Suprapubic skin (tissue), 3 donors: ENCODE results near the gene BDNF.

Experiments used
- CTCF ChIP-seq, 2 donors: fragments of 200-600 bp in 1 of 2; fragments of 450-650 bp in 1 of 2; sonication (generic) in 1 of 2; IDR thresholded peaks; one replicate each; pipeline ENCODE4 v1.5.1; 2016 to 2019; ENCODE audit warnings: antibody characterized with exemption in 2 of 2, mild to moderate bottlenecking in 1 of 2, moderate library complexity in 1 of 2
- POLR2A ChIP-seq, 2 donors: fragments of 450-650 bp; IDR thresholded peaks; one replicate each; pipeline ENCODE4 v1.6.1; 2017; ENCODE audit warnings: antibody characterized with exemption in 2 of 2, mild to moderate bottlenecking in 2 of 2, moderate library complexity in 2 of 2

GRCh38 chr11:27621405-27622161 lies 78.7 kb downstream of the BDNF start:
- TF ChIP-seq CTCF (IDR thresholded peaks at IDR 0.05) (no peak), POLR2A (IDR thresholded peaks at IDR 0.05) (no peak)
